ENCODE results near the gene C5orf24. TPM values are rescaled to one million over a fixed set of nuclear protein-coding genes. Genes with fewer than 3 reads are reported as not detected.

The C5orf24 gene
- total RNA-seq, result 32.0 and 36.1 TPM in 2 replicates

- DNase-seq (peak; percentile 86), ATAC-seq (ENCODE audit: low read depth) (peak; percentile 92)
- Mint-ChIP-seq H3K36me3 (ENCODE audit: low read depth) (peaks cover 11% of the 10 kb centered on the region), H3K27me3 (no peaks in the 10 kb centered on the region), H3K4me3 (peak within 1 kb of the TSS; percentile 83), H3K27ac (peak within 1 kb of the TSS; percentile 95), H3K9me3 (no peaks in the 10 kb centered on the region), H3K4me1 (peaks cover 26% of the 10 kb centered on the region)
- ChIA-PET CTCF (interaction anchor here (0.6 to 2.2 kb wide), 6 partner anchors 21 to 108 kb away, joined by 3 to 9 read pairs (median 4); partner anchors contain the start of genes CAMLG and PCBD2), POLR2A (interaction anchor here (0.6 to 1.4 kb wide), 20 partner anchors 9 to 869 kb away, joined by 3 to 45 read pairs (median 4); partner anchors contain the start of genes CAMLG, DDX46, PCBD2 and SEC24A)
- intact Hi-C loops (cut with micrococcal nuclease), result loop anchor here (1.0 to 10.0 kb wide), 8 partner anchors 28 to 475 kb away; partner anchors contain the start of genes CAMLG, DDX46, PCBD2 and SAR1B
- no peak for TF ChIP-seq CTCF (IDR thresholded peaks at IDR 0.05)
Measured at GRCh38 chr5:134845852-134846640, at the start of gene C5orf24. Gene C5orf24, plus strand, starts transcription at chr5:134845968. Its CDS starts 8,933 bp downstream, at chr5:134854901.

- CTCF ChIA-PET, result no interaction called here
- POLR2A ChIA-PET, result no interaction called here
- no peaks in the 10 kb centered on the region for H3K27me3 Mint-ChIP-seq
- DNase-seq, result no peak
- no peak overlapping the region for H3K27ac Mint-ChIP-seq
- no peak for ATAC-seq (ENCODE audit: low read depth)
- H3K4me1 Mint-ChIP-seq, result no peaks in the 10 kb centered on the region
- H3K4me3 Mint-ChIP-seq, result no peak overlapping the region
- no peak for TF ChIP-seq CTCF (IDR thresholded peaks at IDR 0.05)
- intact Hi-C loops (cut with micrococcal nuclease), result no loop called here
- H3K9me3 Mint-ChIP-seq, result no peaks in the 10 kb centered on the region
- peaks cover 80% of the 10 kb centered on the region for H3K36me3 Mint-ChIP-seq (ENCODE audit: low read depth)
Measured at GRCh38 chr5:134798468-134798867, 47.3 kb upstream of the C5orf24 start.

GRCh38 chr5:134803821-134804220 lies 41.9 kb upstream of the C5orf24 start:
- H3K27ac Mint-ChIP-seq, result no peak overlapping the region
- H3K27me3 Mint-ChIP-seq, result no peaks in the 10 kb centered on the region
- intact Hi-C loops (cut with micrococcal nuclease), result no loop called here
- no peak for DNase-seq
- POLR2A ChIA-PET, result no interaction called here
- H3K9me3 Mint-ChIP-seq, result no peaks in the 10 kb centered on the region
- CTCF ChIA-PET, result no interaction called here
- H3K4me1 Mint-ChIP-seq, result no peaks in the 10 kb centered on the region
- no peak for TF ChIP-seq CTCF (IDR thresholded peaks at IDR 0.05)
- no peak for ATAC-seq (ENCODE audit: low read depth)
- H3K4me3 Mint-ChIP-seq, result no peak overlapping the region
- peaks cover 59% of the 10 kb centered on the region for H3K36me3 Mint-ChIP-seq (ENCODE audit: low read depth)

GRCh38 chr5:134813407-134813806 lies 32.4 kb upstream of the C5orf24 start:
- CTCF ChIA-PET, result no interaction called here
- H3K4me1 Mint-ChIP-seq, result peaks cover 17% of the 10 kb centered on the region
- intact Hi-C loops (cut with micrococcal nuclease), result loop anchor here (1.0 to 5.0 kb wide), 2 partner anchors 34 to 92 kb away; partner anchors contain the start of genes C5orf24 and PCBD2
- no peak for TF ChIP-seq CTCF (IDR thresholded peaks at IDR 0.05)
- H3K4me3 Mint-ChIP-seq, result peak overlapping the region; percentile 15
- peaks cover 57% of the 10 kb centered on the region for H3K36me3 Mint-ChIP-seq (ENCODE audit: low read depth)
- H3K9me3 Mint-ChIP-seq, result no peaks in the 10 kb centered on the region
- H3K27ac Mint-ChIP-seq, result peak overlapping the region; percentile 74
- DNase-seq (no peak), ATAC-seq (ENCODE audit: low read depth) (peak; percentile 73)
- POLR2A ChIA-PET, result interaction anchor here (1.0 kb wide), 1 partner anchor 18 kb away, joined by 3 read pairs; no protein-coding TSS in a partner anchor
- H3K27me3 Mint-ChIP-seq, result no peaks in the 10 kb centered on the region

GRCh38 chr5:134813827-134814226 lies 31.9 kb upstream of the C5orf24 start:
- Mint-ChIP-seq H3K27me3 (no peaks in the 10 kb centered on the region), H3K9me3 (no peaks in the 10 kb centered on the region), H3K36me3 (ENCODE audit: low read depth) (peaks cover 58% of the 10 kb centered on the region), H3K27ac (peak overlapping the region; percentile 74), H3K4me3 (no peak overlapping the region), H3K4me1 (peaks cover 17% of the 10 kb centered on the region)
- CTCF ChIA-PET, result no interaction called here
- TF ChIP-seq CTCF (IDR thresholded peaks at IDR 0.05), result no peak
- intact Hi-C loops (cut with micrococcal nuclease), result loop anchor here (1.0 to 5.0 kb wide), 2 partner anchors 33 to 91 kb away; partner anchors contain the start of genes C5orf24 and PCBD2
- ATAC-seq (ENCODE audit: low read depth) (peak; percentile 66), DNase-seq (no peak)
- POLR2A ChIA-PET, result interaction anchor here (1.0 kb wide), 1 partner anchor 18 kb away, joined by 3 read pairs; no protein-coding TSS in a partner anchor
